B cell (primary cell): ENCODE data around the gene MEIS3. TPM values are rescaled to one million over a fixed set of nuclear protein-coding genes. Genes with fewer than 3 reads are reported as not detected.

ENCODE experiments used
- ATAC-seq: fragments of 200-7000 bp; cut with Tn5 transposase; one replicate; pipeline ENCODE4 v1.10.0; 2021; ENCODE audit warnings: low read depth, mild to moderate bottlenecking, moderate number of reproducible peaks, moderate library complexity
- CTCF ChIA-PET: fragments of 350-600 bp; sonication (Branson Sonifier 250); formaldehyde crosslinking; loops from one replicate; lab custom pipeline; 2021; ENCODE audit warnings: antibody characterized with exemption, inconsistent platforms; lab: Charles Lee
- POLR2A ChIA-PET: fragments of 350-600 bp; sonication (Branson Sonifier 250); formaldehyde crosslinking; loops from one replicate; lab custom pipeline; 2021; ENCODE audit warnings: antibody characterized with exemption; lab: Charles Lee
- DNase-seq: peaks from one replicate; pipeline ENCODE4 v3.0.0; 2013
- H2AFZ ChIP-seq: 2 replicates; pipeline ENCODE4 v1.6.1; 2012; ENCODE audit warnings: mild to moderate bottlenecking, low read depth, low read length; ENCODE audit not compliant: insufficient read depth, poor library complexity, severe bottlenecking
- H3K27ac ChIP-seq, 2 donors: 1 replicate in 1 of 2; 2 replicates in 1 of 2; pipeline ENCODE4 v1.5.1; 2012 to 2013; ENCODE audit warnings: low read length in 2 of 2, mild to moderate bottlenecking in 2 of 2, moderate library complexity in 1 of 2
- H3K27me3 ChIP-seq, 4 experiments: fragments of 200-600 bp in 1 of 4; sonication (generic) in 1 of 4; replicated peaks in 1 of 4; 1 replicate in 2 of 4; 2 replicates in 2 of 4; pipeline versions ENCODE4 v1.6.1 to v1.7.0; 2013 to 2016; ENCODE audit warnings: low read length in 3 of 4, mild to moderate bottlenecking in 2 of 4, mixed read lengths in 1 of 4, moderate library complexity in 1 of 4; ENCODE audit not compliant: insufficient read depth in 4 of 4, control insufficient read depth in 3 of 4; ENCODE audit errors: control extremely low read depth in 1 of 4
- H3K36me3 ChIP-seq, 2 experiments: replicated peaks in 1 of 2; 1 replicate in 1 of 2; 2 replicates in 1 of 2; pipeline versions ENCODE4 v1.6.1 to v1.7.1; 2013; ENCODE audit warnings: low read length in 1 of 2; ENCODE audit not compliant: insufficient read depth in 2 of 2, control insufficient read depth in 1 of 2; ENCODE audit errors: control extremely low read depth in 1 of 2, extremely low read depth in 1 of 2
- H3K4me1 ChIP-seq, 2 donors: fragments of 200-600 bp in 1 of 2; sonication (generic) in 1 of 2; 1 replicate in 1 of 2; 2 replicates in 1 of 2; pipeline versions ENCODE4 v1.5.1 to v1.6.1; 2013 to 2017; ENCODE audit warnings: low read length in 2 of 2; ENCODE audit not compliant: control insufficient read depth in 2 of 2, insufficient read depth in 2 of 2
- H3K4me2 ChIP-seq: replicated peaks from 2 replicates; pipeline ENCODE3; 2012; ENCODE audit warnings: mild to moderate bottlenecking, low read depth, low read length; ENCODE audit not compliant: poor library complexity, severe bottlenecking
- H3K4me3 ChIP-seq, 5 experiments: fragments of 200-600 bp in 1 of 5; sonication (generic) in 1 of 5; 1 replicate in 3 of 5; 2 replicates in 2 of 5; pipeline versions ENCODE4 v1.5.1 to v1.7.0; 2011 to 2016; ENCODE audit warnings: low read length in 4 of 5, mild to moderate bottlenecking in 4 of 5, low read depth in 2 of 5, control low read depth in 1 of 5, moderate library complexity in 1 of 5; ENCODE audit not compliant: insufficient read depth in 1 of 5; ENCODE audit errors: control extremely low read depth in 1 of 5, extremely low read depth in 1 of 5
- H3K79me2 ChIP-seq: fragments of 200-600 bp; sonication (generic); one replicate; pipeline ENCODE4 v1.6.0; 2016; ENCODE audit warnings: low read length; ENCODE audit not compliant: control insufficient read depth, insufficient read depth
- H3K9ac ChIP-seq: fragments of 200-600 bp; sonication (generic); 2 replicates; pipeline ENCODE4 v1.6.1; 2017; ENCODE audit warnings: mild to moderate bottlenecking, low read length, moderate library complexity
- H3K9me3 ChIP-seq, 3 donors: one replicate each; pipeline versions ENCODE4 v1.6.1 to v1.7.1; 2013; ENCODE audit warnings: low read length in 2 of 3; ENCODE audit not compliant: control insufficient read depth in 2 of 3, insufficient read depth in 1 of 3; ENCODE audit errors: control extremely low read depth in 1 of 3
- H4K20me1 ChIP-seq: 2 replicates; pipeline ENCODE4 v1.6.0; 2012; ENCODE audit warnings: mild to moderate bottlenecking, low read length; ENCODE audit not compliant: insufficient read depth, control insufficient read depth, poor library complexity, severe bottlenecking
- H3K27ac Mint-ChIP-seq: one replicate; pipeline ENCODE4 v1.8.0; 2021; ENCODE audit warnings: mixed read lengths
- H3K27me3 Mint-ChIP-seq: one replicate; pipeline ENCODE4 v1.8.0; 2021; ENCODE audit warnings: mixed read lengths
- H3K4me1 Mint-ChIP-seq: one replicate; pipeline ENCODE4 v1.8.0; 2021; ENCODE audit warnings: mixed read lengths
- H3K4me3 Mint-ChIP-seq: one replicate; pipeline ENCODE4 v1.8.0; 2021; ENCODE audit warnings: mixed read lengths
- H3K9me3 Mint-ChIP-seq: one replicate; pipeline ENCODE4 v1.8.0; 2022; ENCODE audit warnings: mixed read lengths; ENCODE audit not compliant: insufficient read depth
- EZH2 ChIP-seq: IDR thresholded peaks from 2 replicates; pipeline ENCODE4 v1.6.1; 2012; ENCODE audit warnings: borderline replicate concordance, low read depth, mild to moderate bottlenecking, moderate library complexity, low read length; ENCODE audit not compliant: insufficient read depth, poor library complexity, severe bottlenecking
- WGBS: methylation state at CpG from one replicate; pipeline ENCODE4 v1.1.5; 2013; ENCODE audit warnings: missing lambda C conversion rate; ENCODE audit not compliant: insufficient coverage; 5-methylcytosine and 5-hydroxymethylcytosine counted together
- intact Hi-C: fragments of 100-400 bp; cut with micrococcal nuclease; formaldehyde crosslinking; loops from one replicate; pipeline ENCODE4 v1.10.0; 2022
- polyA plus RNA-seq: library from polyadenylated mRNA; depleted of rRNA; stranded (reverse); fragments of >200 nt; gene quantifications from 2 replicates; pipeline ENCODE4 v1.2.3, GENCODE V29; 2012
- total RNA-seq, 2 donors: library from RNA; stranded (reverse); fragments of 120-200 nt in 1 of 2; gene quantifications; 1 replicate in 1 of 2; 2 replicates in 1 of 2; pipeline versions ENCODE4 v1.2.3 to v1.2.4, GENCODE V29; 2013 to 2022
- TF ChIP-seq, protein P1 (sequence below): fragments of 200-600 bp; IDR thresholded peaks from one replicate; pipeline ENCODE4 v1.8.0; 2022; ENCODE audit warnings: antibody characterized with exemption, mild to moderate bottlenecking

Gene MEIS3
- total and polyA plus RNA-seq, 2 donors (not counting 1 experiment from before 2014, with no cell fraction given): not detected

DNA sequence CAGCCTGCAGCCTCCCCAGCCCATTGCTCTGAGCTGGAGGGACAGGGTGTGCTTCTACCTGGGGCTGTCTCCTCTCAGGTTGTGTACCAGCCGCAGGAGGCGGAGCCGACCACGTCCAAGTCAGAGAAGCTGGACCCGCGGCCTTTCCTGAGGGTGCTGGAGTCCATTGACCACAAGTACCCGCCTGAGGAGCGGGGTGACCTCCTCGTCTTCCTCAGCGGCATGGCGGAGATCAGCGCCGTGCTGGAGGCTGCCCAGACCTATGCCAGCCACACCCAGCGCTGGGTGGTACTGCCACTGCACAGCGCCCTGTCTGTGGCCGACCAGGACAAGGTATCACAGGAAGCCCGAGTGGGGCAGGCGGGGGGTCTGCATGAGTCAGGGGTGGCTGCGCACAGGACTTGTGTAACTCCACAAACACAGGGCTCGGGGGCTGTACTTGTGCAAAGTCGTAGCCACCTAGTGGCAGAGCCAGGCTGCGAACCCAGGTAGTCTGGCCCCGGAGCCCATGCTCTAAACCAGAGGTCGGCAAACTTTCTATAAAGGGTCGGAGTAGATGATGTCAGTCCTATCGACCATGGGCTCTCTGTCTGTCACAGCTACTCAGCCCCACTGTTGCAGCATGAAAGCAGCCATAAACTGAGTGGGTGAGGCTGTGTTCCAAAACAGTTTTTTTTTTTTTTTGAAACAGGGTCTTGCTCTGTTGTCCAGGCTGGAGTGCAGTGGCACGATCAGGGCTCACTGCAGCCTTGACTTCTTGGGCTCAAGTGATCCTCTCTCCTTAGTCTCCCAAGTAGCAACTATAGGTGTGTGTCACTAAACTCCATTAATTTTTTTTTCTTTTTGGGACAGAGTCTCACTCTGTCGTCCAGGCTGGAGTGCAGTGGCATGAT, 61.3 kb downstream of the MEIS3 start:
- no peak overlapping the region for H3K4me3 Mint-ChIP-seq

More for the DNA sequence above, 61.3 kb downstream of the MEIS3 start:
- peaks cover 2% of the 10 kb centered on the region for H3K4me1 Mint-ChIP-seq
- TF ChIP-seq, protein P1, sequence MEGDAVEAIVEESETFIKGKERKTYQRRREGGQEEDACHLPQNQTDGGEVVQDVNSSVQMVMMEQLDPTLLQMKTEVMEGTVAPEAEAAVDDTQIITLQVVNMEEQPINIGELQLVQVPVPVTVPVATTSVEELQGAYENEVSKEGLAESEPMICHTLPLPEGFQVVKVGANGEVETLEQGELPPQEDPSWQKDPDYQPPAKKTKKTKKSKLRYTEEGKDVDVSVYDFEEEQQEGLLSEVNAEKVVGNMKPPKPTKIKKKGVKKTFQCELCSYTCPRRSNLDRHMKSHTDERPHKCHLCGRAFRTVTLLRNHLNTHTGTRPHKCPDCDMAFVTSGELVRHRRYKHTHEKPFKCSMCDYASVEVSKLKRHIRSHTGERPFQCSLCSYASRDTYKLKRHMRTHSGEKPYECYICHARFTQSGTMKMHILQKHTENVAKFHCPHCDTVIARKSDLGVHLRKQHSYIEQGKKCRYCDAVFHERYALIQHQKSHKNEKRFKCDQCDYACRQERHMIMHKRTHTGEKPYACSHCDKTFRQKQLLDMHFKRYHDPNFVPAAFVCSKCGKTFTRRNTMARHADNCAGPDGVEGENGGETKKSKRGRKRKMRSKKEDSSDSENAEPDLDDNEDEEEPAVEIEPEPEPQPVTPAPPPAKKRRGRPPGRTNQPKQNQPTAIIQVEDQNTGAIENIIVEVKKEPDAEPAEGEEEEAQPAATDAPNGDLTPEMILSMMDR: no peak
- TF ChIP-seq EZH2: no peak
- ChIA-PET CTCF (interaction anchor here (1.4 to 1.5 kb wide), 2 partner anchors 9 to 34 kb away, joined by 3 read pairs; partner anchors contain the start of gene DHX34), POLR2A (no interaction called here)
- H3K4me3 ChIP-seq: no peak overlapping the region
- H3K9me3 Mint-ChIP-seq: no peaks in the 10 kb centered on the region
- no peak overlapping the region for H3K4me2 ChIP-seq
- peaks cover 39% of the 10 kb centered on the region for H4K20me1 ChIP-seq
- peaks cover 41% of the 10 kb centered on the region for H3K79me2 ChIP-seq
- no peak overlapping the region for H2AFZ ChIP-seq
- H3K9me3 ChIP-seq: peaks cover 0 to 7% (median 0%) of the 10 kb centered on the region in 3 donors
- peaks cover 5 to 86% of the 10 kb centered on the region in 2 experiments for H3K36me3 ChIP-seq
- H3K9ac ChIP-seq: no peak overlapping the region
- no peaks in the 10 kb centered on the region for H3K27me3 Mint-ChIP-seq
- intact Hi-C loops: no loop called here
- no peak for ATAC-seq
- H3K4me1 ChIP-seq: no peaks in the 10 kb centered on the region
- no peak for DNase-seq
- H3K27ac ChIP-seq: no peak overlapping the region
- 97% methylated on average over 28 of the region's 28 CpGs for WGBS
- no peak overlapping the region for H3K27ac Mint-ChIP-seq
- H3K27me3 ChIP-seq: no peaks in the 10 kb centered on the region
